DOHH2 (cell line): ENCODE measurements around the gene CNIH2.

Source experiments
- CTCF ChIP-seq: fragments of 200-600 bp; sonication (generic); IDR thresholded peaks from one replicate; pipeline ENCODE4 v1.5.1; 2014; ENCODE audit warnings: antibody characterized with exemption, mild to moderate bottlenecking, low read depth, low read length; ENCODE audit not compliant: poor library complexity, severe bottlenecking
- EZH2phosphoT487 ChIP-seq: fragments of 200-600 bp; sonication (generic); IDR thresholded peaks from 2 replicates; pipeline ENCODE4 v1.6.1; 2017; ENCODE audit warnings: borderline replicate concordance, mild to moderate bottlenecking, antibody characterized with exemption, low read length, moderate library complexity, mixed read lengths

GRCh38 chr11:66272596-66272995, 5.4 kb upstream of the CNIH2 start:
- no peak for TF ChIP-seq CTCF
- TF ChIP-seq EZH2phosphoT487: no peak
